ENCODE measurements around the gene MYRF. TPM values are rescaled to one million over a fixed set of nuclear protein-coding genes. Genes with fewer than 3 reads are reported as not detected.
A peak's percentile ranks its signal among the peaks of the same experiment; 100 is the strongest.

The MYRF gene
- total and polyA plus RNA-seq, 9 of the 15 experiments (the other 6 are each of a cell fraction or from before 2014, with no cell fraction given) = 2.3 to 25.8 (median 7.1) TPM

DNA sequence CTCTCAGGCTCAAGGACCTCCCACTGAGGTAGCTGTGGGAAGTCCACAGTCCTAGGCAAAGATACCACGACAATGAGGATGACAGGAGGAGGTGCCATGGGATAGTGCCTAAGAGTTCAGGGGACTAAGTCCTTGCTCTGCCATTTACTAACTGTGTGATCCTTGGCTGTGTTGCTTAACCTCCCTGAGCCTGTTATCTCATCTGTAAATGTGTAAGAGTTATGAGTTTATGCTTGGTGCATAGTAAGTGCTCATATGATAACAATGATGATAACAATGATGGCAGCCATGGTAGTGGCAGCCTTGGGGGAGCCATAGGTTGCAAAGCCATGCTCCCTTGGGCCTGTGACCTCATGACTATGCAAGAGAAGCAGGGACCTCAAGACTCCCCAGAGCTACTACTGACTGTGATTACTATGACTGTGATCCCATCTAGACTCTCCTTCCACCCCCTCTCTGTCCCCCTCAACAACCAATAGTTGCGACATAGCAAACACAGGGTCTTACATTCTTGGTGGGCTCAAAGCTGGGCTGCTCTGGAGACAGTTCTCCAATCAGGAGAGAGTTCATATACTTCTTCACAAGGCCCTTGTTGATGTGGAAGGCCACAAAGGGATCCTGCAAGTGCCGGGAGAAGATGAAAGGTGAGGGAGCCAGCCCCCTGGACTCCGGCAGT lies 60.4 kb downstream of the MYRF start (continued):
- TF ChIP-seq JUND (IDR thresholded peaks at IDR 0.05; ENCODE audit: borderline replicate concordance, low read depth, low read length) (no peak), JUND (tag; IDR thresholded peaks at IDR 0.05; ENCODE audit: borderline replicate concordance, low read depth, low read length) (no peak), ETS2 (tag; IDR thresholded peaks at IDR 0.05; ENCODE audit: borderline replicate concordance, poor library complexity, severe bottlenecking) (no peak), ZNF23 (CRISPR knock-in tag; IDR thresholded peaks at IDR 0.05) (no peak), PRMT5 (CRISPR knock-in tag; IDR thresholded peaks at IDR 0.05) (no peak), DMBX1 (CRISPR knock-in tag; IDR thresholded peaks at IDR 0.05; ENCODE audit: borderline replicate concordance) (no peak), THRAP3 (IDR thresholded peaks at IDR 0.05; ENCODE audit: borderline replicate concordance) (no peak), IFI16 (CRISPR knock-in tag; IDR thresholded peaks at IDR 0.05) (no peak), RNF2 (IDR thresholded peaks at IDR 0.05) (no peak), ZNF232 (CRISPR knock-in tag; IDR thresholded peaks at IDR 0.05) (no peak), RBM34 (IDR thresholded peaks at IDR 0.05; ENCODE audit: borderline replicate concordance, insufficient read depth, low read length) (no peak), FOSL1 (tag; conservative IDR thresholded peaks at IDR 0.05) (no peak), ZSCAN32 (CRISPR knock-in tag; IDR thresholded peaks at IDR 0.05) (no peak), RHOXF2B (CRISPR knock-in tag; conservative IDR thresholded peaks at IDR 0.05) (0 out of 2 replicates have a peak, but pooled peaks have one; percentile 34), ZNF253 (CRISPR knock-in tag; conservative IDR thresholded peaks at IDR 0.05) (no peak), ZFP36 (IDR thresholded peaks at IDR 0.05; ENCODE audit: low read depth, low read length, partially characterized antibody) (peak; percentile 4), BCL6 (CRISPR knock-in tag; IDR thresholded peaks at IDR 0.05) (no peak), KDM2B (CRISPR knock-in tag; IDR thresholded peaks at IDR 0.05) (no peak), E2F3 (CRISPR knock-in tag; IDR thresholded peaks at IDR 0.05) (0 out of 2 replicates have a peak, but pooled peaks have one; percentile 12), NFRKB (IDR thresholded peaks at IDR 0.05; ENCODE audit: low read depth) (no peak), KDM5B (IDR thresholded peaks at IDR 0.05; ENCODE audit: insufficient replicate concordance, low read depth, low read length) (no peak), TFAM (CRISPR knock-in tag; conservative IDR thresholded peaks at IDR 0.05) (no peak), NRF1 (conservative IDR thresholded peaks at IDR 0.05 in 1 of 2, IDR thresholded peaks at IDR 0.05 in 1 of 2) (no peak), ZNF75A (CRISPR knock-in tag; IDR thresholded peaks at IDR 0.05) (no peak)
- TF ChIP-seq, protein P1, sequence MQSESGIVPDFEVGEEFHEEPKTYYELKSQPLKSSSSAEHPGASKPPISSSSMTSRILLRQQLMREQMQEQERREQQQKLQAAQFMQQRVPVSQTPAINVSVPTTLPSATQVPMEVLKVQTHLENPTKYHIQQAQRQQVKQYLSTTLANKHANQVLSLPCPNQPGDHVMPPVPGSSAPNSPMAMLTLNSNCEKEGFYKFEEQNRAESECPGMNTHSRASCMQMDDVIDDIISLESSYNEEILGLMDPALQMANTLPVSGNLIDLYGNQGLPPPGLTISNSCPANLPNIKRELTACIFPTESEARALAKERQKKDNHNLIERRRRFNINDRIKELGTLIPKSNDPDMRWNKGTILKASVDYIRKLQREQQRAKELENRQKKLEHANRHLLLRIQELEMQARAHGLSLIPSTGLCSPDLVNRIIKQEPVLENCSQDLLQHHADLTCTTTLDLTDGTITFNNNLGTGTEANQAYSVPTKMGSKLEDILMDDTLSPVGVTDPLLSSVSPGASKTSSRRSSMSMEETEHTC (IDR thresholded peaks at IDR 0.05) = no peak
- TF ChIP-seq, protein P2, sequence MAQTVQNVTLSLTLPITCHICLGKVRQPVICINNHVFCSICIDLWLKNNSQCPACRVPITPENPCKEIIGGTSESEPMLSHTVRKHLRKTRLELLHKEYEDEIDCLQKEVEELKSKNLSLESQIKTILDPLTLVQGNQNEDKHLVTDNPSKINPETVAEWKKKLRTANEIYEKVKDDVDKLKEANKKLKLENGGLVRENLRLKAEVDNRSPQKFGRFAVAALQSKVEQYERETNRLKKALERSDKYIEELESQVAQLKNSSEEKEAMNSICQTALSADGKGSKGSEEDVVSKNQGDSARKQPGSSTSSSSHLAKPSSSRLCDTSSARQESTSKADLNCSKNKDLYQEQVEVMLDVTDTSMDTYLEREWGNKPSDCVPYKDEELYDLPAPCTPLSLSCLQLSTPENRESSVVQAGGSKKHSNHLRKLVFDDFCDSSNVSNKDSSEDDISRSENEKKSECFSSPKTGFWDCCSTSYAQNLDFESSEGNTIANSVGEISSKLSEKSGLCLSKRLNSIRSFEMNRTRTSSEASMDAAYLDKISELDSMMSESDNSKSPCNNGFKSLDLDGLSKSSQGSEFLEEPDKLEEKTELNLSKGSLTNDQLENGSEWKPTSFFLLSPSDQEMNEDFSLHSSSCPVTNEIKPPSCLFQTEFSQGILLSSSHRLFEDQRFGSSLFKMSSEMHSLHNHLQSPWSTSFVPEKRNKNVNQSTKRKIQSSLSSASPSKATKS (CRISPR knock-in tag; IDR thresholded peaks at IDR 0.05) = no peak
- TF ChIP-seq, protein P3, sequence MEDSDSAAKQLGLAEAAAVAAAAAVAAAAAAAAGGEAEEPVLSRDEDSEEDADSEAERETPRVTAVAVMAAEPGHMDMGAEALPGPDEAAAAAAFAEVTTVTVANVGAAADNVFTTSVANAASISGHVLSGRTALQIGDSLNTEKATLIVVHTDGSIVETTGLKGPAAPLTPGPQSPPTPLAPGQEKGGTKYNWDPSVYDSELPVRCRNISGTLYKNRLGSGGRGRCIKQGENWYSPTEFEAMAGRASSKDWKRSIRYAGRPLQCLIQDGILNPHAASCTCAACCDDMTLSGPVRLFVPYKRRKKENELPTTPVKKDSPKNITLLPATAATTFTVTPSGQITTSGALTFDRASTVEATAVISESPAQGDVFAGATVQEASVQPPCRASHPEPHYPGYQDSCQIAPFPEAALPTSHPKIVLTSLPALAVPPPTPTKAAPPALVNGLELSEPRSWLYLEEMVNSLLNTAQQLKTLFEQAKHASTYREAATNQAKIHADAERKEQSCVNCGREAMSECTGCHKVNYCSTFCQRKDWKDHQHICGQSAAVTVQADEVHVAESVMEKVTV (CRISPR knock-in tag; IDR thresholded peaks at IDR 0.05) = no peak

All from K562 (cell line).